Erythroblast (primary cell): ENCODE measurements around the gene CHP2.

Experiments
- GATA1 ChIP-seq: IDR thresholded peaks from 2 replicates; pipeline ENCODE4 v1.6.1; 2011; ENCODE audit warnings: low read depth, mild to moderate bottlenecking, control low read depth, low read length, moderate library complexity
- POLR2A ChIP-seq: IDR thresholded peaks from 2 replicates; pipeline ENCODE4 v1.6.1; 2011; ENCODE audit warnings: mild to moderate bottlenecking, low read length

- TF ChIP-seq POLR2A: no peak
- TF ChIP-seq GATA1: no peak
These were observed 20.5 kb upstream of the CHP2 start for GRCh38 chr16:23734176-23734893.
